RWPE2 (cell line): ENCODE results near the gene SPECC1.

Experiments
- ATAC-seq: fragments of 200-7000 bp; cut with Tn5 transposase; 3 replicates; pipeline ENCODE4 v1.9.1; 2021; ENCODE audit warnings: low read depth
- DNase-seq: peaks from one replicate; pipeline ENCODE4 v3.0.0-alpha.2; 2020; ENCODE audit warnings: low spot score
- H3K27ac ChIP-seq: fragments of 450-650 bp; 2 replicates; pipeline ENCODE4 v1.5.1; 2017; ENCODE audit warnings: mild to moderate bottlenecking; ENCODE audit not compliant: poor library complexity, severe bottlenecking
- H3K27me3 ChIP-seq: fragments of 250-450 bp; sonication (Bioruptor Pico); 2 replicates; pipeline ENCODE4 v1.5.1; 2021; ENCODE audit warnings: mild to moderate bottlenecking, moderate library complexity; ENCODE audit not compliant: insufficient read depth, poor library complexity, severe bottlenecking
- H3K36me3 ChIP-seq: fragments of 250-450 bp; sonication (Bioruptor Pico); 2 replicates; pipeline ENCODE4 v1.5.1; 2020; ENCODE audit warnings: low read depth, mild to moderate bottlenecking, moderate library complexity
- H3K4me1 ChIP-seq: fragments of 250-450 bp; sonication (Bioruptor Pico); 2 replicates; pipeline ENCODE4 v1.5.1; 2021; ENCODE audit warnings: mild to moderate bottlenecking, moderate library complexity; ENCODE audit not compliant: insufficient read depth, poor library complexity, severe bottlenecking
- H3K4me3 ChIP-seq: fragments of 250-450 bp; sonication (Bioruptor Pico); 2 replicates; pipeline ENCODE4 v1.5.1; 2021; ENCODE audit warnings: mild to moderate bottlenecking, moderate library complexity; ENCODE audit not compliant: severe bottlenecking
- H3K9me3 ChIP-seq: fragments of 250-450 bp; sonication (Bioruptor Pico); 2 replicates; pipeline ENCODE4 v1.5.1; 2021; ENCODE audit warnings: mild to moderate bottlenecking, moderate library complexity; ENCODE audit not compliant: severe bottlenecking
- TF ChIP-seq, protein P1 (sequence below): fragments of 450-650 bp; IDR thresholded peaks from one replicate; pipeline ENCODE4 v1.5.1; 2017; ENCODE audit warnings: mild to moderate bottlenecking, moderate library complexity; ENCODE audit not compliant: poor library complexity, severe bottlenecking

The SPECC1 gene

GRCh38 chr17:20122254-20122879 lies 113.2 kb downstream of the SPECC1 start:
- Histone ChIP-seq H3K27ac (no peak overlapping the region), H3K27me3 (no peaks in the 10 kb centered on the region), H3K9me3 (no peaks in the 10 kb centered on the region), H3K4me3 (no peak overlapping the region), H3K36me3 (no peaks in the 10 kb centered on the region), H3K4me1 (no peaks in the 10 kb centered on the region)
- TF ChIP-seq, protein P1, sequence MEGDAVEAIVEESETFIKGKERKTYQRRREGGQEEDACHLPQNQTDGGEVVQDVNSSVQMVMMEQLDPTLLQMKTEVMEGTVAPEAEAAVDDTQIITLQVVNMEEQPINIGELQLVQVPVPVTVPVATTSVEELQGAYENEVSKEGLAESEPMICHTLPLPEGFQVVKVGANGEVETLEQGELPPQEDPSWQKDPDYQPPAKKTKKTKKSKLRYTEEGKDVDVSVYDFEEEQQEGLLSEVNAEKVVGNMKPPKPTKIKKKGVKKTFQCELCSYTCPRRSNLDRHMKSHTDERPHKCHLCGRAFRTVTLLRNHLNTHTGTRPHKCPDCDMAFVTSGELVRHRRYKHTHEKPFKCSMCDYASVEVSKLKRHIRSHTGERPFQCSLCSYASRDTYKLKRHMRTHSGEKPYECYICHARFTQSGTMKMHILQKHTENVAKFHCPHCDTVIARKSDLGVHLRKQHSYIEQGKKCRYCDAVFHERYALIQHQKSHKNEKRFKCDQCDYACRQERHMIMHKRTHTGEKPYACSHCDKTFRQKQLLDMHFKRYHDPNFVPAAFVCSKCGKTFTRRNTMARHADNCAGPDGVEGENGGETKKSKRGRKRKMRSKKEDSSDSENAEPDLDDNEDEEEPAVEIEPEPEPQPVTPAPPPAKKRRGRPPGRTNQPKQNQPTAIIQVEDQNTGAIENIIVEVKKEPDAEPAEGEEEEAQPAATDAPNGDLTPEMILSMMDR: no peak
- no peak for ATAC-seq
- DNase-seq: no peak

- Histone ChIP-seq H3K4me1 (no peaks in the 10 kb centered on the region), H3K27me3 (no peaks in the 10 kb centered on the region), H3K36me3 (no peaks in the 10 kb centered on the region), H3K27ac (no peak overlapping the region), H3K4me3 (no peak overlapping the region), H3K9me3 (no peaks in the 10 kb centered on the region)
- ATAC-seq: no peak
- TF ChIP-seq, protein P1: no peak
- DNase-seq: no peak
Observed at GRCh38 chr17:20123209-20123608, 114.0 kb downstream of the SPECC1 start.

DNA sequence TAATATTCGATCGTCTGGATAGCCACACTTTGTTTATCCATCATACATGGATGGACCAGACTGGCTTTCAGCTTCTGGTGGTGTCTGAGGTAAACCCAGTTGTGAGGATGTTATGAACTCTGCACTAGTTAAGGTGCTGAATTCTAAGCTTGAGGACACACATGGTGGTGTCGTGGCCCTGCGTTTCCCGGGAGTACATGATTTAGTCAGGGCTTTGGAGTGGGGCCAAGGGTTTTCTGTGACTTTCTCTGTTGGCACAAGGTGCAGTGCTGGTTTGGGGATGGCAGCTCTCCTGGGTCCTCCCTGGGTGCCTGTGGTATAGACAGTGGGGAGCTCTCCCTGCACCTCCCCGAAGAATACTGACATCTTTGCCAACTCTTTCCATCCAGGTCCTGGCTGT lies 116.6 kb downstream of the SPECC1 start:
- DNase-seq (no peak), ATAC-seq (no peak)
- H3K27me3 ChIP-seq: no peaks in the 10 kb centered on the region
- TF ChIP-seq, protein P1: no peak
- no peaks in the 10 kb centered on the region for H3K9me3 ChIP-seq
- no peaks in the 10 kb centered on the region for H3K36me3 ChIP-seq
- H3K4me1 ChIP-seq: no peaks in the 10 kb centered on the region
- H3K4me3 ChIP-seq: no peak overlapping the region
- H3K27ac ChIP-seq: no peak overlapping the region

GRCh38 chr17:20127360-20128035 lies 118.3 kb downstream of the SPECC1 start:
- Histone ChIP-seq H3K4me1 (no peaks in the 10 kb centered on the region), H3K27me3 (no peaks in the 10 kb centered on the region), H3K36me3 (no peaks in the 10 kb centered on the region), H3K27ac (no peak overlapping the region), H3K4me3 (no peak overlapping the region), H3K9me3 (no peaks in the 10 kb centered on the region)
- TF ChIP-seq, protein P1: no peak
- ATAC-seq (no peak), DNase-seq (no peak)
